Measurements from ENCODE around the gene EMSY.
A peak's percentile ranks its signal among the peaks of the same experiment; 100 is the strongest.

DNA sequence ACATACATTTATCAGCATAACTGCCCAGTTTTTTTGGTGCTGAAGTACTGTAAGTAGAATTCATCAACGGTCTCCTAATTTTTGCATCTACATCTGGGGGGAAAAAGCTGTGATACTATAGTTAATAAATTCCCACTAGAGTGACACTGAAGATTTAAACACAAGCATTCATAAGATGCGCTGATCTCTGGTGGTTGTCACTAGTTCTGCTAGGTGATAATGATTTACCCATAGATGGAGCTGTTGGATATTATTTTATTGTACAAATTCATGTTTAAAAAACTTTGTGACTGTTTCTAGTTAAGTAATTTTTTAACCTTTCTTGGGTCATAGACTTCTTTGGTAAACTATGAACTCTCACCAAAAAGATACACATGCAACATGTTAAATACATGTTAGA lies 106.6 kb downstream of the EMSY start:
- TF ChIP-seq, protein P1, sequence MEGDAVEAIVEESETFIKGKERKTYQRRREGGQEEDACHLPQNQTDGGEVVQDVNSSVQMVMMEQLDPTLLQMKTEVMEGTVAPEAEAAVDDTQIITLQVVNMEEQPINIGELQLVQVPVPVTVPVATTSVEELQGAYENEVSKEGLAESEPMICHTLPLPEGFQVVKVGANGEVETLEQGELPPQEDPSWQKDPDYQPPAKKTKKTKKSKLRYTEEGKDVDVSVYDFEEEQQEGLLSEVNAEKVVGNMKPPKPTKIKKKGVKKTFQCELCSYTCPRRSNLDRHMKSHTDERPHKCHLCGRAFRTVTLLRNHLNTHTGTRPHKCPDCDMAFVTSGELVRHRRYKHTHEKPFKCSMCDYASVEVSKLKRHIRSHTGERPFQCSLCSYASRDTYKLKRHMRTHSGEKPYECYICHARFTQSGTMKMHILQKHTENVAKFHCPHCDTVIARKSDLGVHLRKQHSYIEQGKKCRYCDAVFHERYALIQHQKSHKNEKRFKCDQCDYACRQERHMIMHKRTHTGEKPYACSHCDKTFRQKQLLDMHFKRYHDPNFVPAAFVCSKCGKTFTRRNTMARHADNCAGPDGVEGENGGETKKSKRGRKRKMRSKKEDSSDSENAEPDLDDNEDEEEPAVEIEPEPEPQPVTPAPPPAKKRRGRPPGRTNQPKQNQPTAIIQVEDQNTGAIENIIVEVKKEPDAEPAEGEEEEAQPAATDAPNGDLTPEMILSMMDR (IDR thresholded peaks at IDR 0.05): peak; percentile 14 to 30 (median 17)
- no peak for TF ChIP-seq POLR2A (IDR thresholded peaks at IDR 0.05)

Data from right lobe of liver (tissue), 4 donors.